Daoy (cell line): ENCODE results near the gene PAX8. TPM values are rescaled to one million over a fixed set of nuclear protein-coding genes. Genes with fewer than 3 reads are reported as not detected.

ENCODE experiments used
- DNase-seq: peaks from one replicate; pipeline ENCODE4 v3.0.0-alpha.2; 2015; ENCODE audit warnings: low read depth
- total RNA-seq: library from RNA; depleted of rRNA; stranded (reverse); fragments of >200 nt; shearing (Covaris generic); gene quantifications from 2 replicates; pipeline ENCODE4 v1.2.3, GENCODE V29; 2014

PAX8 gene
- total RNA-seq, 1 experiment from 2014 or later = 0.17 TPM

DNA sequence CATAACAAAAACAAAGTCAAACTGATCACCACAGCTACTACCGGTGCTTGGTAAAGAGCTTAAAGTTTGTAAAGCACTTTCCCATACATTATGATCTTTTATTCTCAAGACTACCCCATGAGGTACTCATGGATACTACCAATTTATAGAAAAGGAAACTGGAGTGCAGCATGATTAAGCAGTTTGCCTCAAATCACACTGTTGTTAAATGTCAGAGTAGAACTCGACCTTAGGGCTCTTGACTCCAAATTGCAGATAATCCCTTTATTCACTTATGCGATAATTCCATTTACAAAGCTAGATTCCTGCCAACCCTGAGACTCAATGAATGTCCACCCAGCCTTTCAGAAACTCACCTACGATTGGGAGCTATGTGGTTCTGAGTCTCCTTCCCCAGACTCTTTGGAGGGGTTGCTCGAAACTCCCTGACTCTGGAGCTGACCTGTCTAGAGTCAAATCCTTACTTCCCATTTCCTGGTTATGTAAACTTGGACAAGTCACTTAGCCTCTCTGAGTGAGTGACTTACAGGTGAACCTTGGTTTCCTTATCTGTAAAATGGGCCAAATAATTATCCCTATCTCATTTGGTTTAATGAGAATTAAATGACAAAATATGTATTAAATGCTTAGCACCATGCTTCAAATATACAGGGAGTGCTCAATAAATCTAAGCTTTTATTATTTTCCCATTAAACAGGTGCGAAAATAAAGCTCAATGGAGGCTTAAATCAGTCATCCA is 57.6 kb downstream of the PAX8 start:
- no peak for DNase-seq

DNA sequence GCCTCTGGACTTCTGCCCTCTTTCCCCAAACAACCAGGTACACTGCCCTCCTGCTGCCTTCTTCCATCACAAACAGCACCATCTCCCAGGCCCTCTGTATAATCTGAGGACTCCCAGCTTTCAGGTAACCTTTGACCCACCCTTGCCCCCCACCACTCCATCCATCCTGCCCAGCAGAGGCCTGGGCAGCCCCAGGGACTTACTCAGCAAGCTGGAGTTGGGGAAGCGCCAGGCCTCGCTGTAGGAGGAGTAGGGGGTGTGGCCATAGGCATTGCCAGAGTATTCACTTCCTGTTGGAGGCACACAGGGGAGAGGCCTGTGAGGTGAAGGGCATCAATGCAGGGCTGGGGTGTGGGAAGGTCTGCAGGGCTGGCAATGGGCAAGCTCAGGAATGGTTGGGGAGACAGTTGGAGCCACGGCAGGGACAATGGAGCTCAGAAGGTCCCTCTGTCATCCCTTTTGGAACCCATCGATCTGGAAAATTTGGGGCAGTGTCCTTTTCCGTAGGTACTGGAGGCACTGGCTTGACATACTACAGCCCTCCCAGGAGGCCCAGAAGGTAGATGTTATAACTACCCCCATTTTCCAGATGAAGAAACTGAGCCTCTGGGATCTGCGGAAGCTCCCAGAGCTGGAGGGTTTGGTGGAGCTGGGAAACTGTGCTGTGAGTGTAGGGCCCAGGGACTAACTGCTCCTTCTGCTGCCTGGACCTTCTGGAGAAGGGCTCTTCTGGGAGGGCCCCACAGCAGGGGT is 58.7 kb downstream of the PAX8 start:
- peak; percentile 86 for DNase-seq

DNA sequence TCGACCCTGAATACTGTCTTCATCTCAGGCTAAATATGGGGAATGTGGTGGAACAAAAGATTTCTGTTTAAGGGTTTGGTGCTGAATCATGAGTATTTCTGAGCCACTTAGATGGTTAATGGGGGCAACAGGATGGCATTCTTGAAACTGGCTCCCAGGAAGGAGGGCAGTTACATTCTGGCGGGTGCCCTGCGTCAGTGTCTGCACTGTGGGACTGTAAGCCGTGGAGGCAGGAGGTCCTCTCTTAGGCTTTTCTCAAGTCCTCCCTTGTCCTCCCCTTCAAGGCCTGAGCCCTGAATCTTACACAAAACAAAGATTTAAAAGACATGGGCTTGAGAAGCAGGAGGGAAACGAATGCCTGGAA is 59.2 kb downstream of the PAX8 start:
- DNase-seq = no peak

DNA sequence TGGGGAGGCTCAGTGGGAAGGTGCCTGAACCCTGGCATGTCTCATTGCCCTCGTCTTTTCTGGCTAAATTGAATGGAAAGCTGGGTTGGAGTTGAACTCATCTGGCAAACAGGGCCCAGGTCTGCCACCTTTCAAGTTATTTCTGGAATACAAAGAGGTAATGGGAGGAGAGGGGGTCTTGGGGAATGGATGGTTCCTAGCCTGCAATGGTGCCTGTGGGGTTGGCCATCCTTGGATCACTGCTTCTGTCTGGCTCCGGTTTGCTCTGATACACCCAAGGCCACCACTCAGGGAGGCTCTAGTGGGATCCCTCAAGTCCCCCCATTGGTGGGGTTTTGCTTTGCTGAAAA is 59.7 kb downstream of the PAX8 start:
- no peak for DNase-seq

DNA sequence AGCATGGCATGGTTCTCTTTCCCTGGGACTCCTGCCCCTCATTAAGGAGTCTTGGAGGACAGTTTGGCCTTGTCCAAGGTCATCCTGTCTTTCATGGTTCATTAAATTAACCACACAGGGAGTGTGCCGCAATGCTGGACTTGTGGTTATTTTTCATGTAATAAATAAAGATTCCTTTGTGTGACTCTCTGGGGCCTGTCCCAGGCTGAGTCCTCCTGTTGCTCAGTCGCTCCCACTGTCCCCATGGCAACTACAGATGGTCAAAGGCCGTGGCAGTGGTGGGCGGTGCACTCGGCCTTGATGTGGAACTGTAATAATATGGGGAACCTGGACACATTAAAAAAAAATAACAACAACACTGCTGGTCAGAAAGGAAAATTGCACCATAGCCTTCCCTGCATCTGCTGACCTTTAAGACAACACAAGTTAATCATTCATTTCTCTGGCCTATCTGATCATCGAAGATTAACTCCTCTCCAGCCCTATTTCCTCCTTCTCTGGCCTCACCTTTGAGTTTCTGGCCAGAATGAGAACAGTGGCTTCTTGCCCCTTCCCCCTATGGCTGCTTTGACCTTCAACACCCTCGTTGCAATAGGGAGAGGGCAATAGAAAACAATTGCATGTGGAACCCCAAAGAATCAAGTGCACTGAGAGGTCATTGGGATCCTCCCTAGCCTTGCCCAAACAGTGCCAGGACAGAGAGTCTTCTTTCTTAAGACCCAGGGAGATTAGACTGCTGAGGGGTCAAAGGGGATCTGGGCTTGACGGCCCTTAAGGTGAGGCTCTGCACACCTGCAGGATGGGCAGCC is 60.2 kb downstream of the PAX8 start:
- DNase-seq = peak; percentile 55

DNA sequence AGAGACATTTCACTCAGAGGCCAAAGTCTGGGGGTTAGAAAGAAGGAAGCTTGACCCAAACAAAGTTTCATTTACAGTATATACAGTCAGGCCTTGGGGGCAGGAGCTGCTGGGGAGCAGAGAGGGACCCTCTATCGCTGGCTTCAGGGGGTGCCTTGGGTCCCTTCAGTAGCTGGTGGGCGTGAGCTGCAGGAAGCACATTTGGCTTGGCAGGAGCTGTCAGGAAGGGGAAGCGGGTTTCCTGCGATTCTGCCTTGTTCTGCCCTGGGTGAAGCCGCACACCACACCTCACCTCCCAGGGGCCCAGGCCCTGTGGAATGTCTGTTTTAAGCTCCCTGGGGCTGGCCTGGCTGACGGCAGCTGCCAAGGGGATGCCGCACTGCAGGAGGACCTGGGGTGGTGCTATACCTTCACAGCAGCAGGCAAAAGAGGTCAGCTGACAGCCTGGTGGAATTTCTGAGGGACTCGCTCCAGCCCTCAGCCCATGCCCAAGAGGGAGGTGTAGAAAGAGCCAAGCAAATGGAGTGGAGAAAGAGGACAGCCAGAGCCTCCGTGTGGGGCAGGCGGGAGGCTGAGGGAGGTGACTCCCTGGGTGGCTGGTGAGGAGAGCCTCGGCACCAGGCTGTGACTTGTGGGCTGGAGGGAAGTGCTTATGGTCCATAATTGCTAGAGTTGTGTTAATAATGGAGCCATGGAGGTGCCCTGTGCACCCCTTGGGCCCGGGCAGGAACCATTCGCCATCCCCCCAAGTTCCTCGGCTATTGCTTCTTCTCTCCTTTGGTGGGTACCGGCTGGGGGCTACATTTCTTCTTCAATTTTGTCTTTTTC is 61.1 kb downstream of the PAX8 start:
- peak; percentile 84 for DNase-seq

DNA sequence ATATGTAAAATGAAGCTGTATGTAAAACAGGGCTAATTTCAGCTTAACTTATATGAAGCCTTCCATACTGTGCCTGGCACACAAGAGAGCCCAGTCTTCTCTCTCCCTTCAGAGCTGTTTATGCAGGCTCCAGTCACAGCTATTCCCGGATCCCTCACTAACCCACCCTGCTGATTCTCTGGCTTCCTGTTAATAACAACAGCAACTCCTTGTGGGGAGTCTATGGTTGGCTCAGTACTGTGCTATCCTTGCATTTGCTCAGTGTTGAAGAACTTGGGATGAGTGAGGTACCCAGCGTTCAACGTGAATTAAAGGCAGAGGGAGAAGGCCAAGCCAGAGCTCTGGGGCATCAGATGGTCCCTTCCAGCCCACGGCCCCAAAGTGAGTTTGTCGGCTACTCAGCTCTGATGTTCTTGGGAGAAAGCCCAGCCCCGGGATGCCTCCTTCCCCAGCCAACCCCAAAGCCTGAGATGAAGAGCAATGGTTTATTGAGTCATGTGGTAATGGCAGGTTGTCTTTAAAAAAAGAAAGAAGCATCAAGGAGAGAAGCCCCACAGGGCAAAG is 61.7 kb downstream of the PAX8 start:
- DNase-seq = no peak

DNA sequence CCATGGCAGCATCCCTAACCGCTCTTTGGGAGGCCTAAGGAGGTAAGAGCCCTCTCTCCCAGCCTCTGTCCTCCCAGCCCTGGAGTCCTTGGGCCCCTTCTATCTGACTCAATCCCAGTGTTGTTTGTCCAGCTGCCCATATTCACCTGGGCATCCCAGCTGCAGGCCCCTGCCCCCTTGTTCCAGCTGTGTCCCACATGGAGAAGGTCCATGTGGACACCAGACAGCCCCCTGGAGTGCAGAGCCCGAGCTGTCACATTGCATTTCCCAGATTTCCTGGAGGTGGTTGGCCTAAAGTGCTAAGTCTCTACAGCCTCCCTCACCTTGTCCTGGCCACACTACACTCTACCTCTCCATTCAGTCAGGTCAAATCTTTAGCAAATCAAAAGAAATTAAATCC is 62.4 kb downstream of the PAX8 start:
- DNase-seq = no peak

DNA sequence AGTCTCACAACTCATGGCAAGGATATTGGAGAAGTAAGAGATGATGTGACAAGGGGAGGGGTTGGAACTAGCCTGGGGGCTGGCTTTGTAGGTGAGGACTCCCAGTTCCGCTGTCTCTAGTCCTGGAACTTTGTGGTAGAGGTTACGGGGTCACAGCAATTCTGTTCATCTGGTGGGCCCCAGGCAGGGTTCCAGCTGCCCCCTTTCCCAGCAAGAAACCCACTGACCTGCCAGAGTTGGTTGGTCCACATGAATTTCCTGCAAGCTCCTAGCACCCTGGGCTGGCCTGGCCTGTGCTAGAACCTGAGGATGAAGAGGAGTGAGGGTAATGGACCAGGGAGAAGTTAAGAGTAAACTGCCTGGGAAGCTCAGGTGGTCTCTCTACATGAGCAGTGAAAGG is 63.7 kb downstream of the PAX8 start:
- DNase-seq = no peak

DNA sequence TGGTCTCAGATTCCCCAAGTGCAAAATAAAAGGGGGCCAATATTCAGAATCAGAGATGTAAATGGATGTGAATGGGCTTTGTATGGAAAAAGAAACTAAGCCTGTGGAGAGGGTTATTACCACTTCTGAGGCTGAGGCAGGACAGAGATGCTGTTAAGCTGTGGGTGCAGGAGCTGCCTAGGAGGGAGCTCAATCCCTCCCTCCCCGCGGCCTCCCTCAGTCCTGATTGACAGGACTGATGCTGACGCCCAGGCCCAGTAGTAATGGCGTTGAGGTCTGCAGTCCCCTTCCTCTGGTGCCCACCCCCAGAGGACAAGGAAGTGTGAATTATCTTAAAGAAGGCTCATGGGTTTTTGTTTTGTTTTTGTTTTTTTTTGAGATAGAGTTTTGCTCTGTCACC is 64.6 kb downstream of the PAX8 start:
- no peak for DNase-seq

DNA sequence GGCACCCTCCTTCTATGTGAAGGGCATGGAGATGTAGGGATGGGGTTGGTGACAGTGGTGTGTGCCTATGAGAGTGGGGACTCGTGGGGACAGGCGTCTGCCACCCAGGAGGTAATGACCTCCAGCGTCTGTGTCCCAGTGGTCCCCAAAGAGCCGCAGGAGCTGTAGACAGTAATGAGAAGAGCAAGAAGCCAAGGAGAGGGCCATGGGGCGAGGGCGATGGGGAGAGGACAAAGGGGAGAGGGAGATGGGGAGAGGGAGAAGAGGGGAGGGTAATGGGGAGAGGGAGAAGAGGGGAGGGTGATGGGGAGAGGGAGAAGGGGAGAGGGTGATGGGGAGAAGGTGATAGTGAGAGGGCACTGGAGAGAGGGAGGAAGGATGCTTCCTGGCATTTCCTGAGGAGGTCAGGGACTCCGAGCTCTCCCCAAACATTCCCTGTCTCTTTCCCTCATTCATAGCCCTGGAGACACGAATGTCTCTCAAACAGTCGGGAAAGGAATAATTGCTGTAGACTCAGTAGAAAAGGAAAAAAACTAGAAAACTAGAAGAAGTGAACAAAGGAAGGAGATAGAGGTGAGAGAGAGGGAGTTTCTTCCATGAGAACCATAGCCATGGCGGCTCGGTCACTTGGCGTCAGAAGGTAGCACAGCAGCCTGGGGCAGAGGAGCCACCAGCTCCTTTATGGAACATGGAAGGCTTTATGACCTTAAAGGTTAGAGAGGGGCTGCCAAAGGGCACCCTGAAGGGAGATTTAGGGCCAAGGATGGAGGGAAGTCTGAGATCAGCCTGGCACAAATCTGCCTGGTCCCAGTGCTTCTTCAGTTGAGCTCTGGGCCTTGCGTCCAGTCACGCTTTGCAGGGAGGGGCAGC is 65.4 kb downstream of the PAX8 start:
- no peak for DNase-seq

DNA sequence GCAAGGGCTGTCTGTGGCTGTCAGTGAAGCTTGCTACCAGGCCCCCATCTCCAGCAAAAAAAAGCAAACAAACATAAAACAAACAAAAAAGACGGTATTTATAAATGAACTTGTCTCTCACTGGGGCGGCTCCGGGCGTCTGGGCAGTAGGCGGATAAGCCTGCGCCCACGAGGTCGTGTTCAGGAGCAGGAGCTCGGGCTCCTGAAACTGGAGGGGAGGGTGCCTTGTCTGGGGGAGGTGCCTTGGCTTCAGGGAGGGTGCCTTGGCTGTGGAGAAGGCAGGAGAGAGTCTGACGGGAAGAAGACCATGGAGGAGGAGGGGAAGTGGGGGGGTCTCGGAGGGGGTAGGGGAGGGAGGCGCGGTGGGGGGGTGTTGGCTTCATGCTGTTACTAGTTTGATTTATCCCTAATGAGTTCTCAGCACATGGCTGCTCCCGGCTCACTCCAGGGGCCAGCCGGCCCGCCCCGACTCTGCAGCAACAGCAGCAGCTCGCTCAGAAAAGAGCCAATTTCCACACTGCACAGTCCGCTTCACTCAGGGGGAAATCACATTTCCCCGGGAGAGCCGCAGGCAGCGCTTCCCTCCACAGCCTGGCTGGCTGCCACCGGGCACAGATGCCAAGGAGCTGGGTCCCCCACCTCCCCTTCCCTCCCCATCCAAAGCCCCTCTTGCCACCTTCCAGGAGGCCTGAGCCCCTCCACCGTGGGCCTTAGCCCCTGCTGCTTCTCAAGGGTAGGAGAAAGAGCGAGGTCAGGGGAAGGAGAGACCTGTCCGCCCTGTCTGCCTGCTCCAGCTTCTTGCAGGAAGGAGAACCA is 66.3 kb downstream of the PAX8 start:
- DNase-seq = no peak

DNA sequence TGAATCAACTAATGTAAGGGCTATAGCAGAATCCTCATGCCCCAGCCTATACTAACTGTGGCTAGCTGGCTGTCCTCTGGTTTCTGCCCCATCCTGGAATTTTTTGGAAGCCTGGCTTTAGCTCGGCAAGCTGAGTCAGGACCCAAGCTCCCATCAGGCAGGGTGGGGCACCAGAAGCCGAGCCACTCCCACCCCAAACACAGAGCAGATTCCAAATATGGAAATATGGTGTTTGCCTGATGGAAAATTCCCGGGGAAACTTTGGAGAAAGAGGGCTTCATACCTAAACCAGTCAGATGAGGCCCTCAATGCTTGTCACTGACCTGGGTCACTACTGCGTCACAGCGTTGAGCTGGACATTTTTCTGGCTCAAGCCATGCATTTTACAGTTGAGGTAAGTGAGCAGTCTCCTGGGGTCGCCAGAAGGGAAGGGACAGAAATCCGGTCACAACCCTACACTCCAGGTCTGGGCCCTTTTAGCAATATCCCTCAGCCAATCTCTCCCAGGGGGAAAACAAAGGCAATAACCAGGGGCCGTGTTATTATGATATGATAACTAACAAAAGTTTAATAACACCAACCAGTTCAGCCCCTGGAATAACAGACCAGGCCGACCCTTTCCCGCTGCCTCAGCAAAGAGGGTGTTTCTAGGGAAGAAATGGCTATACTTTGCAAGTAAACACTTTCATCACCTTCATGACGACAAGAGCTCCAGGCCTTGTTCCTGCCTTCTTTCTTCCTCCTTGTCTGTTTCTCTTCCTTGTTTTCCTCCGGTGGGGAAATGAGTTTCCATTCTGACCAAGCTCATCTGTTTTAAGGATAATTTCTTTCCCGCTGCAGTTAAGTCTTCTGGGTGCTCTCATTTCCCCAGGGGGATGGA is 67.3 kb downstream of the PAX8 start:
- DNase-seq = peak; percentile 77

DNA sequence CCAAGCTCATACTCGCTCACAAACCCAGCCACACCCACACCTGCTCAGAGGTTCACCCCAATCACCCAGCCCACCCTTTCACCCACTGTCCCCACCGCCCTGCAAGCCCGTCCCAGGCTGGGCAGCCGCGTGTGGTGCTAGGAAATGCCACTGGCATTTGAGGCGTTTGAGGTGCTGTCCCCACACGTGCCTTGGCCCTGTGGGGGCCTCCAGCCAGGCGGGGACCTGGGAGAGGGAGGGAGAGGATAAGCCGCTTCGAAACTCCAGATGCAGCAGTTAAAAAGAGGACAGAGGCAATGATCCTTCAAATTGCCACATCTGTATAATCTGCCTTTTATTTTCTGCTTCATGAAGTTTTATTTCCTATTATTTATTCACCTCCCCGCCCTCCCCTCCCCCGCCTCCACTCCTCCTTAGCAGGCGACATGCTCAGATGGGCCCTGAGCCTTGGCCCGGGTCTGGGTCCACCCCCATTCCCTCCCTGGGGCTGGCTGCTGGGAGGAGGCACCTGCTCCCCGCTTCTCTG is 69.0 kb downstream of the PAX8 start:
- DNase-seq = no peak

DNA sequence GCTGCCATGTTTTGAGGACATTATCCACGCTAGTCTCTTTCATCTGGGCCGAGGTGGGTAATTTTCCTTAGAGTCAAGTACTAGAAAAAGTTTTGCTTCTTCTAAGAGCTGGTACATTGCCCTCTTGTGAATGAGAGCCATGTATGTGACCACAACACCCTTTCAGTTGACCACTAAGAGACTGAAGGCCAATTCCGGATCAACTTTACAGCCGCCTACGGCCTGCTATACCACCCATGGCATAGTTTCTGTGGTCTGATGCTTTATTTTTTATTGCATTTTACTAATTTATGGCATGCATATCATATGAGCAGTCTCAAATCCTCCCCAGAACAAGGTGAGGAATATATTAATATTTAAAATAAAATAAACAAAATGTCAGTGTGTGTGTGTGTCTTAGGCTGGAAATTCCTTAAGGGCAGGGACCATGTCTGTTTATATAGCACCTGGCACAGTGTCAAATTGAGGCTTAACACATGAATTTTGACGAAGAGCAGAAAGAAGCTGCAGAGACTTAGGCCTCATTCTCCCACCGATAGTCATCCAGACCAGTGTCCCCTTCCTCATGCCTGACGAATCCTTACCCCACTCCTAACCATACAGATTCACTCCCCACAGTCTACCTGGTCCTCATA is 69.6 kb downstream of the PAX8 start:
- DNase-seq = peak; percentile 68

DNA sequence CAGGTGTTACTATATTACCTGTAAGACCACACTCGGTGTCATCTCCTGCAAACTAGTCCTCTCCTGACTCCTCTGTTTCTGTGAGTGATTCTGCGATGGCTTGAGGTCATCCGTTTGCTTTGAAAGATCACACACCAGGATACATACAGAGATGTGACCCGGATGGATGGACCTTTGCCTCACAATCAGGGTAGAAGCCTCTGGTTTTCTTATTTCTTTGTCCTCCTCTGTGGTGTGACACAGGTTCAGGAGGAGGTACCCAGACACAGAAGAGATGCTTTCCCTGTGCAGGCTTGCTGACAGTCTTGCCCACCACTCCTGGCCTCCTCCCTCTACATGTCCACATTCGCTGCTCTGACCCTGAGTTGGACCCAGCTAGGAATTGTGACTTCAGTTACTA is 70.3 kb downstream of the PAX8 start:
- DNase-seq = no peak

DNA sequence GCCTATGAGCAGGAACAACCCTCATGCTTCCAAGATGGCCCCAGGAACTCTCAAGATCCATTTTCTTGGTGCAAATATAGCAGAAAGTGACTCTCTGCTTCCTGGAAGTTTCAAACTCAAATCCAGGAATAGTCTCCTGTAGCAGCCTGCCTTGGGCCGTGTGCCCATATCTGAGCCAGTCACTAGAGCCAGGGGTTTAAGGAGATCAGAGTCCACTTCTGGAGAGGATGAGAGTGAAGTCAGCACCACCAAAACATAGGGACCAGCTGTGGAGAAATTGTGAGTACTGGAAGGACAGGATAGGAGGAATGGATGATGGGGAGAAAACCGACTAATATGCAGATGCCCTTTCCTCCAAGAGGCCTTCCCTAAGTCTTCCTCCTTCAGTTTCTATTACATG is 71.7 kb downstream of the PAX8 start:
- no peak for DNase-seq

DNA sequence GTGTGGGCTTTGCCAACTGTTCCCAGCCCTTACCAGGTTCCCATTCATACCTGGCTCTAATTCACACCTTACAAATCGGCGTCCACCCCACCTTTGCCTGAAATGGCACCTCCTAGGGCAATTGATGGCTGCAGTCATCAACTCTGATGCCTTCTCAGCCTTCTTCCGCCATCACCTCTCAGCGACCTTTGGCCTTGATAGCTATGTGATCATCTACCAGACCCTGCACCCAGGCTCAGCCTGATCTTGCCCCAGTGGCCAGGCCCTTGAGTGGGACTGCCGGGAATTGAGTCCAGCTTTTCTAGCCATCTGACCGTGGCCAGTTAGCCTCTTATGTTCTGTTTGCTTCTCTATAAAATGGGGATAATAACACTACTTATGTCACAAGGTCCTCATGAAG is 72.5 kb downstream of the PAX8 start:
- no peak for DNase-seq
